ENCODE data around the gene KCNA2.
A peak's percentile ranks its signal among the peaks of the same experiment; 100 is the strongest.

KCNA2 gene

DNA sequence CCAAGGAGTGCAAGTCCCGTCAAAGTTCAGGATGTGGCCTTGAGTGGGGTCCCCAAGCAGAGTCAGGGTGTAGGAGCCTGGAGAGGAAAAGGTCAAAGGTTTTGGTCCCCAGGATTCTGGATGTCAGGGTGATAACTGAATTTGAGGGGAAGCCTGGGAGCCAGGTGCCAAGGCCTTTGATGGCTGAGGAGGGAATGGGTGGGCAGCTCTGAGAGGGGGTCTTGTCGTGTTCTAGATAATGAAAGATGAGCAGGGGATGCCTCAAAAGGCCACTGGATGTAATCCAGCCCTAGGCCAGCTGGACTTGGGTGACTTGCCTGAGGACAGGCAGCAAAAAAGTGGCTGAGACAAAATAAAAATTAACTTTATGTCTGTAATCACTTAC lies 27.5 kb upstream of the KCNA2 start:
- H3K27me3 ChIP-seq (ENCODE audit: control insufficient read depth, low read length) = no peaks in the 10 kb centered on the region
- no peak overlapping the region for H3K27ac ChIP-seq (ENCODE audit: low read depth, low read length)
- no peak overlapping the region for H3K4me3 ChIP-seq (ENCODE audit: low read length)
- no peaks in the 10 kb centered on the region for H3K36me3 ChIP-seq (ENCODE audit: control insufficient read depth, low read length)
- H3K9me2 ChIP-seq (replicated peaks; ENCODE audit: control insufficient read depth, low read length) = no peaks in the 10 kb centered on the region
- H3K9me3 ChIP-seq (ENCODE audit: control insufficient read depth, insufficient read depth, low read length) = no peaks in the 10 kb centered on the region
- no peaks in the 10 kb centered on the region for H4K20me1 ChIP-seq (ENCODE audit: control insufficient read depth, insufficient read depth, low read depth, low read length)
- no peaks in the 10 kb centered on the region for H3K79me2 ChIP-seq (ENCODE audit: control insufficient read depth, low read length)
- no peak for TF ChIP-seq EZH2phosphoT487 (IDR thresholded peaks at IDR 0.05; ENCODE audit: borderline replicate concordance, low read length)
- H3K4me2 ChIP-seq (ENCODE audit: low read length) = no peak overlapping the region
- peaks cover 46% of the 10 kb centered on the region for H3K4me1 ChIP-seq (ENCODE audit: control insufficient read depth, low read length)
- no peaks in the 10 kb centered on the region for H3F3A ChIP-seq (ENCODE audit: control insufficient read depth, insufficient read depth)

DNA sequence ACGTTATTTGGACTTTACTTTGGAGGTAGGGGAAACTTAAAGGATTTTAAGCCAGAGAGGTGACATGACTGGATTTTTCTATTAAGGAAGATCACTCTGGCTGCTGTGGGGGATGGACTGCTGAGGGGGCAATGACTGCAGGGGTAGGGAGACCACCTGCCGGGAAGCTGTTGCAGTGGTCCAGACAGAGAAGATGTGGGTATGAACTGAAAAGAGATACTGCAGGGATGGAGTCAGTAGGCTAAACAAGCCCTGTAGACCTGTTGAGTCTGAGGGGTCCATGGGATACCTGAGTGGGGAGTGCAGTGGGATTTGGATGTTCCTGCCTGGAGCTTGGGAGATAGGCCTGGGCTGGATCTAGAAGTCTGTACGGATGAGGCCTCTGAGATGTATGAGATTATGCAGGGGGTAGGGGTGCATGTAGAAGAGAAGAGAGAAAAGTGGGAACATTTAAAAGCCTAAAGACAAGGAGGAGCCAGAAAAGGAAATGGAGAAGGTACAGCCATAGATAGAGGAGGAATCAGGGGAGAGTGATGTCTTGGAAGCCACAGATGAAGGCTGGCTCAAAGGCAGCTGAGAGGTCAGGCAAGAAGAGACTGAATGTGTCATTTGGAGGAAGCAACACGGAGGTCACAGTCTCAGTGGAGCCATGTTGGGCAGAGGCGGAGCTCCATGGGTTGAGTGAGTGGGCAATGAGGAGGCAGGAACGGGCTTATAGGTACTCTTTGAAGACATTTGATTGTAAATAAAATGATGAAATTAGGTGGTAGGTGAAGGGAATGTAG lies 25.9 kb upstream of the KCNA2 start:
- Histone ChIP-seq H4K20me1 (ENCODE audit: control insufficient read depth, insufficient read depth, low read depth, low read length) (no peaks in the 10 kb centered on the region), H3K9me2 (replicated peaks; ENCODE audit: control insufficient read depth, low read length) (no peaks in the 10 kb centered on the region), H3K36me3 (ENCODE audit: control insufficient read depth, low read length) (no peaks in the 10 kb centered on the region), H3K4me3 (ENCODE audit: low read length) (peak overlapping the region; percentile 38), H3K27ac (ENCODE audit: low read depth, low read length) (no peak overlapping the region), H3K27me3 (ENCODE audit: control insufficient read depth, low read length) (no peaks in the 10 kb centered on the region), H3K79me2 (ENCODE audit: control insufficient read depth, low read length) (no peaks in the 10 kb centered on the region), H3F3A (ENCODE audit: control insufficient read depth, insufficient read depth) (no peaks in the 10 kb centered on the region), H3K4me2 (ENCODE audit: low read length) (peak overlapping the region; percentile 65), H3K4me1 (ENCODE audit: control insufficient read depth, low read length) (peaks cover 55% of the 10 kb centered on the region), H3K9me3 (ENCODE audit: control insufficient read depth, insufficient read depth, low read length) (no peaks in the 10 kb centered on the region)
- TF ChIP-seq, protein P1, sequence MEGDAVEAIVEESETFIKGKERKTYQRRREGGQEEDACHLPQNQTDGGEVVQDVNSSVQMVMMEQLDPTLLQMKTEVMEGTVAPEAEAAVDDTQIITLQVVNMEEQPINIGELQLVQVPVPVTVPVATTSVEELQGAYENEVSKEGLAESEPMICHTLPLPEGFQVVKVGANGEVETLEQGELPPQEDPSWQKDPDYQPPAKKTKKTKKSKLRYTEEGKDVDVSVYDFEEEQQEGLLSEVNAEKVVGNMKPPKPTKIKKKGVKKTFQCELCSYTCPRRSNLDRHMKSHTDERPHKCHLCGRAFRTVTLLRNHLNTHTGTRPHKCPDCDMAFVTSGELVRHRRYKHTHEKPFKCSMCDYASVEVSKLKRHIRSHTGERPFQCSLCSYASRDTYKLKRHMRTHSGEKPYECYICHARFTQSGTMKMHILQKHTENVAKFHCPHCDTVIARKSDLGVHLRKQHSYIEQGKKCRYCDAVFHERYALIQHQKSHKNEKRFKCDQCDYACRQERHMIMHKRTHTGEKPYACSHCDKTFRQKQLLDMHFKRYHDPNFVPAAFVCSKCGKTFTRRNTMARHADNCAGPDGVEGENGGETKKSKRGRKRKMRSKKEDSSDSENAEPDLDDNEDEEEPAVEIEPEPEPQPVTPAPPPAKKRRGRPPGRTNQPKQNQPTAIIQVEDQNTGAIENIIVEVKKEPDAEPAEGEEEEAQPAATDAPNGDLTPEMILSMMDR (IDR thresholded peaks at IDR 0.05; ENCODE audit: low read depth, low read length, poor library complexity, severe bottlenecking) = no peak
- TF ChIP-seq EZH2phosphoT487 (IDR thresholded peaks at IDR 0.05; ENCODE audit: borderline replicate concordance, low read length) = no peak

DNA sequence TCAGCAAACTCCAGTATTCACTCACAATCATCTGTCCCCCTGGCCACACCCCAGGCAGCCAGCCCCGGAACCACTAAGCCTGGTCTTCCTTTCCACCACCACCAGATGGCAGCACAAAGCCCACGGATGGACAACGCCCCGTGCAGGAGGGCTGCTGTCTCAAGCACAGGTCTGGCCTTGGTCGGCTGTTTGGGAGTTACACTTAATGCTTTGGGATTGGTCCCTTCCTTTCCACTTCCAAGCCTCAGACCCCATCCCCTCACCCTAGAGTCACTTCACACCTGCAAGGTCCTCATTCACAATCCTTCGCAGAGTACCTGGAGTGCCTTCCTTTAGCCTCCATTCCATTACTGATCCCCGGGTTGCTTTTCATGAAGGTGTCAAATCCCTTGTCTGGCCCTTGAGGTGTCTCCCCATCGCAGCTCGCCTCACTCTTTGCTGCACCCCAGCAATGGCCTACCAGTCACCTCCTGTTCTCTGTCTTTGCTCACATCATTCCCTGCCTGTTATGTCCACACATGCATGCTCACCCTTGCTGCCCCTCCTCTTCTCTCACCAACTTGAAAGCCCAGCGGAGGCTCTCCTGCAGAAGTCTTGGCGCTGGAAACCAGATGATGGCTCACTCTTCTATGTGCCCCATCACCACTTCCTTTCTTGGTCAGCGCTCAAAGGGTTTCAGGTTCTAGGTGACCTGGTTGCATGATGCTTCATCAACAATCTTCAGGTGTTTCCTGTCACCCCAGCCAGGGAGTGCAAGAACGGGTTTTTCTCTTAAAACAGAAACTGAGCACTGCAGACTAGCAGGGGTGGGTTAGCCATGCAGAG lies 24.9 kb upstream of the KCNA2 start:
- no peak for TF ChIP-seq EZH2phosphoT487 (IDR thresholded peaks at IDR 0.05; ENCODE audit: borderline replicate concordance, low read length)
- TF ChIP-seq, protein P1 (IDR thresholded peaks at IDR 0.05; ENCODE audit: low read depth, low read length, poor library complexity, severe bottlenecking) = peak; percentile 91
- Histone ChIP-seq H3K9me2 (replicated peaks; ENCODE audit: control insufficient read depth, low read length) (no peaks in the 10 kb centered on the region), H4K20me1 (ENCODE audit: control insufficient read depth, insufficient read depth, low read depth, low read length) (no peaks in the 10 kb centered on the region), H3K27me3 (ENCODE audit: control insufficient read depth, low read length) (no peaks in the 10 kb centered on the region), H3K4me2 (ENCODE audit: low read length) (peak overlapping the region; percentile 65), H3K36me3 (ENCODE audit: control insufficient read depth, low read length) (no peaks in the 10 kb centered on the region), H3K79me2 (ENCODE audit: control insufficient read depth, low read length) (no peaks in the 10 kb centered on the region), H3K4me3 (ENCODE audit: low read length) (peak overlapping the region; percentile 38), H3F3A (ENCODE audit: control insufficient read depth, insufficient read depth) (no peaks in the 10 kb centered on the region), H3K27ac (ENCODE audit: low read depth, low read length) (no peak overlapping the region), H3K9me3 (ENCODE audit: control insufficient read depth, insufficient read depth, low read length) (no peaks in the 10 kb centered on the region), H3K4me1 (ENCODE audit: control insufficient read depth, low read length) (peaks cover 47% of the 10 kb centered on the region)

Data from DOHH2 (cell line).